Measurements from ENCODE around the gene KPNB1.

GRCh38 chr17:47707056-47707804, 57.5 kb downstream of the KPNB1 start:
- TF ChIP-seq CTCF (IDR thresholded peaks at IDR 0.05; ENCODE audit: borderline replicate concordance, extremely low read depth, low read length, poor library complexity, severe bottlenecking) (no peak), EZH2 (IDR thresholded peaks at IDR 0.05; ENCODE audit: borderline replicate concordance, low read depth, low read length, severe bottlenecking) (no peak)
